Neural progenitor cell (in vitro differentiated cells): ENCODE data around the gene UBR4.

Source experiments
- CTCF ChIP-seq: fragments of 200-600 bp; sonication (generic); IDR thresholded peaks from 2 replicates; pipeline ENCODE4 v1.5.1; 2017; ENCODE audit warnings: antibody characterized with exemption, mild to moderate bottlenecking
- EZH2 ChIP-seq: fragments of 200-600 bp; sonication (generic); IDR thresholded peaks from 2 replicates; pipeline ENCODE4 v1.6.1; 2017; ENCODE audit warnings: antibody characterized with exemption, mild to moderate bottlenecking, moderate library complexity
- EZH2phosphoT487 ChIP-seq: fragments of 200-600 bp; sonication (generic); IDR thresholded peaks from 2 replicates; pipeline ENCODE4 v1.6.1; 2017; ENCODE audit warnings: antibody characterized with exemption

- TF ChIP-seq CTCF (no peak), EZH2 (no peak), EZH2phosphoT487 (no peak)
These were observed 150.3 kb downstream of the UBR4 start for GRCh38 chr1:19059773-19060172.
